Astrocyte of the spinal cord (primary cell): ENCODE data around the gene UBAC2.

Experiments used
- DNase-seq: peaks from one replicate; pipeline ENCODE4 v3.0.0; 2011; ENCODE audit warnings: low read depth, low spot score
- H3K4me3 ChIP-seq: 2 replicates; pipeline ENCODE4 v1.5.1; 2011; ENCODE audit warnings: low read depth, mild to moderate bottlenecking, low read length, moderate library complexity
- CTCF ChIP-seq: IDR thresholded peaks from 2 replicates; pipeline ENCODE4 v1.5.1; 2012; ENCODE audit warnings: low read depth, mild to moderate bottlenecking, low read length, inconsistent platforms
- in situ Hi-C: cut with HindIII; loops from 2 replicates; pipeline ENCODE4 v1.10.0; 2017; ENCODE audit warnings: low sequenced_read_pairs

The UBAC2 gene

GRCh38 chr13:99345345-99345744, 144.7 kb downstream of the UBAC2 start:
- DNase-seq, result no peak
- H3K4me3 ChIP-seq, result no peak overlapping the region
- in situ Hi-C loops, result no loop called here
- no peak for TF ChIP-seq CTCF

- DNase-seq, result no peak
- in situ Hi-C loops, result no loop called here
- no peak for TF ChIP-seq CTCF
Observed at GRCh38 chr13:99346335-99347042, 145.8 kb downstream of the UBAC2 start.

GRCh38 chr13:99347335-99347878, 146.8 kb downstream of the UBAC2 start:
- H3K4me3 ChIP-seq, result no peak overlapping the region
- TF ChIP-seq CTCF, result no peak

More at GRCh38 chr13:99346335-99347042, 145.8 kb downstream of the UBAC2 start:
- H3K4me3 ChIP-seq, result no peak overlapping the region

GRCh38 chr13:99347911-99348451, 147.3 kb downstream of the UBAC2 start:
- in situ Hi-C loops, result no loop called here
- TF ChIP-seq CTCF, result no peak
- no peak for DNase-seq
- H3K4me3 ChIP-seq, result no peak overlapping the region

More at GRCh38 chr13:99347335-99347878, 146.8 kb downstream of the UBAC2 start:
- in situ Hi-C loops, result no loop called here
- DNase-seq, result no peak

- in situ Hi-C loops, result no loop called here
- TF ChIP-seq CTCF, result no peak
Observed at GRCh38 chr13:99350191-99350590, 149.5 kb downstream of the UBAC2 start.

GRCh38 chr13:99351772-99352171, 151.1 kb downstream of the UBAC2 start:
- no peak overlapping the region for H3K4me3 ChIP-seq
- TF ChIP-seq CTCF, result no peak
- in situ Hi-C loops, result no loop called here
- DNase-seq, result no peak

More at GRCh38 chr13:99350191-99350590, 149.5 kb downstream of the UBAC2 start:
- H3K4me3 ChIP-seq, result no peak overlapping the region
- no peak for DNase-seq
